Brain microvascular endothelial cell (primary cell): Measurements from ENCODE around the gene TLE6.
A peak's percentile ranks its signal among the peaks of the same experiment; 100 is the strongest.

Experiments used
- DNase-seq: peaks from one replicate; pipeline ENCODE4 v3.0.0-alpha.2; 2020
- H3K27ac ChIP-seq: fragments of 250-450 bp; sonication (Bioruptor Pico); 2 replicates; pipeline ENCODE4 v1.5.1; 2020; ENCODE audit warnings: mild to moderate bottlenecking, moderate library complexity
- H3K27me3 ChIP-seq: fragments of 250-450 bp; sonication (Bioruptor Pico); replicated peaks from 2 replicates; pipeline ENCODE4 v1.5.1; 2020; ENCODE audit warnings: mild to moderate bottlenecking
- H3K36me3 ChIP-seq: fragments of 250-450 bp; sonication (Bioruptor Pico); replicated peaks from 2 replicates; pipeline ENCODE4 v1.5.1; 2020; ENCODE audit warnings: mild to moderate bottlenecking
- H3K4me3 ChIP-seq: 2 replicates; pipeline ENCODE4 v1.5.1; 2011; ENCODE audit warnings: low read depth, mild to moderate bottlenecking, control low read depth, low read length, moderate library complexity
- CTCF ChIP-seq: IDR thresholded peaks from 2 replicates; pipeline ENCODE4 v1.5.1; 2011; ENCODE audit warnings: low read depth, mild to moderate bottlenecking, moderate library complexity, low read length, control low read depth, inconsistent platforms; ENCODE audit errors: missing control alignments
- in situ Hi-C: cut with HindIII; loops from 2 replicates; pipeline ENCODE4 v1.10.0; 2017; ENCODE audit warnings: low sequenced_read_pairs, low pct_ligation_motif_present

Gene TLE6

GRCh38 chr19:2969104-2969504 lies 8.3 kb upstream of the TLE6 start:
- TF ChIP-seq CTCF, result no peak
- H3K27me3 ChIP-seq, result no peaks in the 10 kb centered on the region
- no peak overlapping the region for H3K27ac ChIP-seq
- H3K36me3 ChIP-seq, result no peaks in the 10 kb centered on the region
- DNase-seq, result no peak
- in situ Hi-C loops, result no loop called here
- no peak overlapping the region for H3K4me3 ChIP-seq

GRCh38 chr19:2970201-2970835 lies 7.0 kb upstream of the TLE6 start:
- no peaks in the 10 kb centered on the region for H3K27me3 ChIP-seq
- no peak for TF ChIP-seq CTCF
- H3K27ac ChIP-seq, result no peak overlapping the region
- no peaks in the 10 kb centered on the region for H3K36me3 ChIP-seq
- DNase-seq, result no peak
- in situ Hi-C loops, result no loop called here
- no peak overlapping the region for H3K4me3 ChIP-seq

- Histone ChIP-seq H3K36me3 (no peaks in the 10 kb centered on the region), H3K27ac (no peak overlapping the region), H3K27me3 (no peaks in the 10 kb centered on the region), H3K4me3 (no peak overlapping the region)
- in situ Hi-C loops, result no loop called here
- TF ChIP-seq CTCF, result no peak
- no peak for DNase-seq
Observed at GRCh38 chr19:2973229-2973628, 4.1 kb upstream of the TLE6 start.

- no peaks in the 10 kb centered on the region for H3K36me3 ChIP-seq
Observed at GRCh38 chr19:2974342-2975041, 2.9 kb upstream of the TLE6 start.

GRCh38 chr19:2976609-2977000 lies 759 bp upstream of the TLE6 start:
- Histone ChIP-seq H3K27ac (no peak overlapping the region), H3K27me3 (no peaks in the 10 kb centered on the region), H3K4me3 (peak overlapping the region; percentile 53), H3K36me3 (no peaks in the 10 kb centered on the region)
- no peak for DNase-seq
- no peak for TF ChIP-seq CTCF
- in situ Hi-C loops, result no loop called here

More at GRCh38 chr19:2974342-2975041, 2.9 kb upstream of the TLE6 start:
- DNase-seq, result peak; percentile 32
- Histone ChIP-seq H3K27me3 (no peaks in the 10 kb centered on the region), H3K4me3 (no peak overlapping the region), H3K27ac (no peak overlapping the region)
- no peak for TF ChIP-seq CTCF
- in situ Hi-C loops, result no loop called here
